Choroid plexus epithelial cell (primary cell): Measurements from ENCODE around the gene PDZD2.

ENCODE experiments used
- DNase-seq: peaks from one replicate; pipeline ENCODE4 v3.0.0-alpha.2; 2010; ENCODE audit warnings: low read depth
- H3K4me3 ChIP-seq: 2 replicates; pipeline ENCODE4 v1.5.1; 2011; ENCODE audit warnings: low read depth, mild to moderate bottlenecking, control low read depth, low read length, moderate library complexity
- CTCF ChIP-seq: conservative IDR thresholded peaks from 2 replicates; pipeline ENCODE4 v1.5.1; 2011; ENCODE audit warnings: low read depth, mild to moderate bottlenecking, control low read depth, inconsistent platforms, low read length, moderate library complexity

Gene PDZD2

GRCh38 chr5:31824869-31825517 is 186.1 kb downstream of the PDZD2 start:
- no peak overlapping the region for H3K4me3 ChIP-seq
- DNase-seq = no peak
- no peak for TF ChIP-seq CTCF

- H3K4me3 ChIP-seq = no peak overlapping the region
- TF ChIP-seq CTCF = peak; percentile 79
- DNase-seq = peak; percentile 87
These were observed 186.7 kb downstream of the PDZD2 start for GRCh38 chr5:31825518-31826068.

- no peak for TF ChIP-seq CTCF
- DNase-seq = peak; percentile 52
These were observed 188.9 kb downstream of the PDZD2 start for GRCh38 chr5:31827867-31828266.

GRCh38 chr5:31832966-31833365 is 194.0 kb downstream of the PDZD2 start:
- no peak for DNase-seq
- H3K4me3 ChIP-seq = no peak overlapping the region
- no peak for TF ChIP-seq CTCF

More at GRCh38 chr5:31827867-31828266, 188.9 kb downstream of the PDZD2 start:
- H3K4me3 ChIP-seq = no peak overlapping the region

GRCh38 chr5:31833710-31834109 is 194.8 kb downstream of the PDZD2 start:
- no peak overlapping the region for H3K4me3 ChIP-seq
- no peak for TF ChIP-seq CTCF
- no peak for DNase-seq

GRCh38 chr5:31844622-31845345 is 205.9 kb downstream of the PDZD2 start:
- DNase-seq = no peak
- H3K4me3 ChIP-seq = no peak overlapping the region
- TF ChIP-seq CTCF = no peak
